HG03159 (cell line): Measurements from ENCODE around the gene PRSS35.
"Not testable (repeated sequence)": the region's sequence is repeated elsewhere in the genome, so short reads cannot be mapped to it uniquely, and the experiment has no call there.

ENCODE experiments used
- ATAC-seq: cut with Tn5 transposase; IDR thresholded peaks from one replicate; pipeline ENCODE4 v1.9.1; 2021; ENCODE audit warnings: mild to moderate bottlenecking, moderate library complexity; ENCODE audit not compliant: unreplicated experiment

PRSS35 gene

GRCh38 chr6:83514866-83515466 lies 2.6 kb downstream of the PRSS35 start:
- peak; percentile 77 for ATAC-seq

GRCh38 chr6:83517500-83517899 lies 5.2 kb downstream of the PRSS35 start:
- no peak for ATAC-seq

- ATAC-seq = no peak
These were observed 6.6 kb downstream of the PRSS35 start for GRCh38 chr6:83518816-83519480.

- ATAC-seq = peak; percentile 96
These were observed 23.8 kb downstream of the PRSS35 start for GRCh38 chr6:83536034-83536646.

- no peak for ATAC-seq
These were observed 24.6 kb downstream of the PRSS35 start for GRCh38 chr6:83536647-83537589.

GRCh38 chr6:83539678-83540077 lies 27.3 kb downstream of the PRSS35 start:
- no peak for ATAC-seq

GRCh38 chr6:83546636-83547035 lies 34.3 kb downstream of the PRSS35 start:
- no peak for ATAC-seq

GRCh38 chr6:83550482-83550881 lies 38.1 kb downstream of the PRSS35 start:
- ATAC-seq = not testable (repeated sequence)

- ATAC-seq = not testable (repeated sequence)
These were observed 39.4 kb downstream of the PRSS35 start for GRCh38 chr6:83551748-83552147.

- ATAC-seq = no peak
These were observed 44.5 kb downstream of the PRSS35 start for GRCh38 chr6:83556871-83557270.

GRCh38 chr6:83558975-83559374 lies 46.6 kb downstream of the PRSS35 start:
- ATAC-seq = no peak

GRCh38 chr6:83571663-83572185 lies 59.4 kb downstream of the PRSS35 start:
- ATAC-seq = not testable (repeated sequence)

- ATAC-seq = no peak
These were observed 62.4 kb downstream of the PRSS35 start for GRCh38 chr6:83574783-83575182.
